Thyroid gland (tissue), 4 donors: ENCODE measurements around the gene AFAP1L1.

Source experiments
- POLR2A ChIP-seq, 2 donors: fragments of 450-650 bp; IDR thresholded peaks; one replicate each; pipeline ENCODE4 v1.6.1; 2017; ENCODE audit warnings: antibody characterized with exemption in 2 of 2, mild to moderate bottlenecking in 2 of 2, moderate library complexity in 1 of 2
- TF ChIP-seq, protein P1 (sequence below), 6 experiments: fragments of 200-600 bp in 3 of 6; fragments of 450-650 bp in 3 of 6; sonication (generic) in 3 of 6; IDR thresholded peaks; one replicate each; pipeline ENCODE4 v1.5.1; 2016 to 2019; ENCODE audit warnings: antibody characterized with exemption in 6 of 6, mild to moderate bottlenecking in 2 of 6, inconsistent platforms in 1 of 6, moderate library complexity in 1 of 6

DNA sequence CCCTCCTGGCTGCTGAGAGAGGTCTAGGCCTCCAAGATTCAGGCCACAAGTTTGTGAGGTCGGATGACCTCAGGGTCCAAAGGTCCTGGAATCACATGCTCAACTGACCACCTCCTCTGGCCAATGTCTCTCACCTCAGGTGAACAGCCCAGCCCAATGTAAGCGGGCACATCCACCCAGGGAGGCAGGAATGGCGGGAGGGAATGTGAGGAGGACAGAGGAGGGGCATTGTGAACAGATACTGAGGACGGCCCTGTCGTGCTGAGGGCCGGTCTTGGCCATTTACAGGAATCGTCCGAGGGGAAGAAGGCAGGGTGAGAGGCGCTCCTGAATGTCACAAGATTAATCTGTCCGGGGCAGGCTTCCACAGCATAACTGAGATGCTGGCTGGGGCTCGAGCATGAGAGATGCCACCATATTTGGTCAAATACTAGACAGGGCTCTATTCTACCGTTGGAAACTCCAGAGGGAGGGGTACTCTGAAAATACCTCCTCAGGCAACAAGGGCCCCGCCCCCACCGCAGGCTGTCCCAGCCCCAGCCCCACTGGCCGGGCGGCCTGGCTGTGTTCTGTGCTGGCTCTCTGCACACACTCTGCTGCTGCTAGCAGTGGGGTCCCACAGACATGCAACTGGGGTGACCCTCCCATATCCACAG, 108.9 kb downstream of the AFAP1L1 start:
- no peak for TF ChIP-seq POLR2A (IDR thresholded peaks at IDR 0.05)
- TF ChIP-seq, protein P1, sequence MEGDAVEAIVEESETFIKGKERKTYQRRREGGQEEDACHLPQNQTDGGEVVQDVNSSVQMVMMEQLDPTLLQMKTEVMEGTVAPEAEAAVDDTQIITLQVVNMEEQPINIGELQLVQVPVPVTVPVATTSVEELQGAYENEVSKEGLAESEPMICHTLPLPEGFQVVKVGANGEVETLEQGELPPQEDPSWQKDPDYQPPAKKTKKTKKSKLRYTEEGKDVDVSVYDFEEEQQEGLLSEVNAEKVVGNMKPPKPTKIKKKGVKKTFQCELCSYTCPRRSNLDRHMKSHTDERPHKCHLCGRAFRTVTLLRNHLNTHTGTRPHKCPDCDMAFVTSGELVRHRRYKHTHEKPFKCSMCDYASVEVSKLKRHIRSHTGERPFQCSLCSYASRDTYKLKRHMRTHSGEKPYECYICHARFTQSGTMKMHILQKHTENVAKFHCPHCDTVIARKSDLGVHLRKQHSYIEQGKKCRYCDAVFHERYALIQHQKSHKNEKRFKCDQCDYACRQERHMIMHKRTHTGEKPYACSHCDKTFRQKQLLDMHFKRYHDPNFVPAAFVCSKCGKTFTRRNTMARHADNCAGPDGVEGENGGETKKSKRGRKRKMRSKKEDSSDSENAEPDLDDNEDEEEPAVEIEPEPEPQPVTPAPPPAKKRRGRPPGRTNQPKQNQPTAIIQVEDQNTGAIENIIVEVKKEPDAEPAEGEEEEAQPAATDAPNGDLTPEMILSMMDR (IDR thresholded peaks at IDR 0.05) = no peak
